ENCODE results near the gene KIAA0586. TPM values are rescaled to one million over a fixed set of nuclear protein-coding genes. Genes with fewer than 3 reads are reported as not detected.

The KIAA0586 gene
- total and polyA plus RNA-seq, 7 experiments from 2014 or later = 26.4 to 52.5 (median 33.1) TPM

DNA sequence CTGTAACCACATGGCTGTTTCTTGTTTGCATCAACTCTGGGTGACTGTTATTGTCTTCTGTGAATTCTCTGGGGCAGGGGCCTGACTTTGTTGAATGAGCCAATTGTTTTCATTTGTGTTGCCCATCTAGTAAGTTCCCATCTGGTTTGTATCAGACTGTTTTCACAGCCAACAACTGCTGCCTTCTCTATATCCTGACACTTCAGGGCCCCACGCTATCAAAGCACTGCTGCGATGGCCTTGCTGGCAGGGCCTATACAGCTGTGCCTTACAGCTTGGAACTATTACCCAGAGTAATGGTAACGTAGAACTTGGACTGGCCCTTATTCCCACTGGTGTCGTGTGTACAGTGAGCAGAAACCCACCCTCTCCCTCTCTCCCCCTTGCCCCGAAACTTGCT, 105.9 kb downstream of the KIAA0586 start:
- POLR2A ChIA-PET = no interaction called here
- Histone ChIP-seq H3K4me1 (ENCODE audit: control insufficient read depth in 2 of 2, insufficient read depth in 2 of 2, low read length in 2 of 2) (no peaks in the 10 kb centered on the region), H3K9me3 (ENCODE audit: control insufficient read depth in 2 of 3, low read length in 3 of 3) (peaks cover 0 to 5% (median 0%) of the 10 kb centered on the region in 3 experiments), H3K27me3 (ENCODE audit: control insufficient read depth in 2 of 2, insufficient read depth in 2 of 2, low read length in 2 of 2) (no peaks in the 10 kb centered on the region), H3K27ac (ENCODE audit: low read depth, low read length) (no peak overlapping the region), H3K36me3 (ENCODE audit: control insufficient read depth in 2 of 3, insufficient read depth in 3 of 3, low read length in 3 of 3) (no peaks in the 10 kb centered on the region), H3K4me3 (ENCODE audit: low read length) (no peak overlapping the region)
- Mint-ChIP-seq H3K4me1 (peaks cover under 1 to 34% (median 18%) of the 10 kb centered on the region in 7 donors), H3K27me3 (no peaks in the 10 kb centered on the region), H3K36me3 (peaks cover 2 to 25% (median 8%) of the 10 kb centered on the region in 5 donors), H3K9me3 (peaks cover 4 to 24% (median 18%) of the 10 kb centered on the region in 11 donors), H3K27ac (peak overlapping the region in 8 of 9 donors; percentile 29 to 80 (median 66)), H3K4me3 (no peak overlapping the region)
- CTCF ChIA-PET = no interaction called here
- DNase-seq (no peak), ATAC-seq (no peak)
- intact Hi-C loops (cut with micrococcal nuclease) = no loop called here

DNA sequence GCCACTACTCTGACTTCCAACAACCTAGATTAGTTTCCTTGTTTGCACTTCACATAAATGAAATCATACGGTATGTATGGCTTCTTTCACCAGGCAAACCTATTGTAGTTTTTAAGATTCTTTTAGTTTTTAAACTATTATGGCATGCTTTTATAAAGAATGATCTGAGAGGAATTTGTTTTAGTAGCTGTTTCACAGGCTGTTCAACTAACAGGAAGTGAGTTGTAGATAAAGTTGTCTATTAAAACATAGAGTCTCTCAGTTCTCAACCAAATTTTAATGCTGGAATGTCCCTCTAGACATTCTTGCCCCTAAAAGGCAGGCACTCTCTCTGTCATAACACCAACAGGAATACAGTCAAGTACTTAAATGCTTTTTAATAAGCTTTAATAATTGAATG, 107.5 kb downstream of the KIAA0586 start:
- CTCF ChIA-PET = no interaction called here
- H3K4me1 ChIP-seq (ENCODE audit: control insufficient read depth in 2 of 2, insufficient read depth in 2 of 2, low read length in 2 of 2) = no peaks in the 10 kb centered on the region
- peak overlapping the region in 4 of 9 donors; percentile 14 to 51 (median 22) for H3K27ac Mint-ChIP-seq
- no peaks in the 10 kb centered on the region for H3K36me3 ChIP-seq (ENCODE audit: control insufficient read depth in 2 of 3, insufficient read depth in 3 of 3, low read length in 3 of 3)
- peaks cover 0 to 8% (median 5%) of the 10 kb centered on the region in 11 donors for H3K9me3 Mint-ChIP-seq
- POLR2A ChIA-PET = no interaction called here
- H3K4me1 Mint-ChIP-seq = peaks cover 3 to 34% (median 18%) of the 10 kb centered on the region in 7 donors
- DNase-seq (no peak), ATAC-seq (no peak)
- H3K27ac ChIP-seq (ENCODE audit: low read depth, low read length) = no peak overlapping the region
- no peak overlapping the region for H3K4me3 Mint-ChIP-seq
- intact Hi-C loops (cut with micrococcal nuclease) = no loop called here
- no peaks in the 10 kb centered on the region for H3K27me3 ChIP-seq (ENCODE audit: control insufficient read depth in 2 of 2, insufficient read depth in 2 of 2, low read length in 2 of 2)
- H3K27me3 Mint-ChIP-seq = no peaks in the 10 kb centered on the region
- no peaks in the 10 kb centered on the region for H3K9me3 ChIP-seq (ENCODE audit: control insufficient read depth in 2 of 3, low read length in 3 of 3)
- H3K36me3 Mint-ChIP-seq = peaks cover 0 to 21% (median 2%) of the 10 kb centered on the region in 5 donors
- no peak overlapping the region for H3K4me3 ChIP-seq (ENCODE audit: low read length)

DNA sequence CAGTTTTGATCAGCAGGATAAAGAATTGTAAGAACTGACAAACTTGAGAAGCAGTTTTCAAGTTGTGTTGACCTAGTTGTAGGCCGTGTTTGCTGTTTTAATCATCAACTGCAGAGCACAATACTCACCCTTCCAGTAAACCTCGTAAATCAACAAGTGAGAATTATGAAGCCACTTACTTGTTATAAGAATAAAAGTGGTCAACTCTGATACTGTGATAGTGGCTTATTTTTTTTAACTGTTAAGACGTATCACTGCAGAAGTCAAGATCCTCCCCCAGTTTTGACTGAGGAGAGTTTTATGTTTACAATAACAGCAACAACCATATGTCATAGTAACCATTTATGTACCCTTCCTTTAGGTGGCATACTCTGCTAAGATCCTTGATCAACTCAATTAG, 109.5 kb downstream of the KIAA0586 start:
- H3K27ac ChIP-seq (ENCODE audit: low read depth, low read length) = no peak overlapping the region
- H3K4me1 ChIP-seq (ENCODE audit: control insufficient read depth in 2 of 2, insufficient read depth in 2 of 2, low read length in 2 of 2) = no peaks in the 10 kb centered on the region
- no peaks in the 10 kb centered on the region for H3K9me3 ChIP-seq (ENCODE audit: control insufficient read depth in 2 of 3, low read length in 3 of 3)
- Mint-ChIP-seq H3K27ac (no peak overlapping the region), H3K4me3 (no peak overlapping the region), H3K27me3 (no peaks in the 10 kb centered on the region), H3K36me3 (peaks cover 0 to 28% (median 9%) of the 10 kb centered on the region in 5 donors), H3K4me1 (peaks cover 3 to 29% (median 13%) of the 10 kb centered on the region in 7 donors), H3K9me3 (peaks cover 0 to 1% (median 0%) of the 10 kb centered on the region in 11 donors)
- POLR2A ChIA-PET = no interaction called here
- no peak for ATAC-seq
- H3K27me3 ChIP-seq (ENCODE audit: control insufficient read depth in 2 of 2, insufficient read depth in 2 of 2, low read length in 2 of 2) = no peaks in the 10 kb centered on the region
- no peaks in the 10 kb centered on the region for H3K36me3 ChIP-seq (ENCODE audit: control insufficient read depth in 2 of 3, insufficient read depth in 3 of 3, low read length in 3 of 3)
- DNase-seq = no peak
- intact Hi-C loops (cut with micrococcal nuclease) = no loop called here
- H3K4me3 ChIP-seq (ENCODE audit: low read length) = no peak overlapping the region
- CTCF ChIA-PET = interaction anchor here (0.5 to 1.2 kb wide), 2 partner anchors 11 to 50 kb away, joined by 3 to 6 read pairs; no protein-coding TSS in a partner anchor

DNA sequence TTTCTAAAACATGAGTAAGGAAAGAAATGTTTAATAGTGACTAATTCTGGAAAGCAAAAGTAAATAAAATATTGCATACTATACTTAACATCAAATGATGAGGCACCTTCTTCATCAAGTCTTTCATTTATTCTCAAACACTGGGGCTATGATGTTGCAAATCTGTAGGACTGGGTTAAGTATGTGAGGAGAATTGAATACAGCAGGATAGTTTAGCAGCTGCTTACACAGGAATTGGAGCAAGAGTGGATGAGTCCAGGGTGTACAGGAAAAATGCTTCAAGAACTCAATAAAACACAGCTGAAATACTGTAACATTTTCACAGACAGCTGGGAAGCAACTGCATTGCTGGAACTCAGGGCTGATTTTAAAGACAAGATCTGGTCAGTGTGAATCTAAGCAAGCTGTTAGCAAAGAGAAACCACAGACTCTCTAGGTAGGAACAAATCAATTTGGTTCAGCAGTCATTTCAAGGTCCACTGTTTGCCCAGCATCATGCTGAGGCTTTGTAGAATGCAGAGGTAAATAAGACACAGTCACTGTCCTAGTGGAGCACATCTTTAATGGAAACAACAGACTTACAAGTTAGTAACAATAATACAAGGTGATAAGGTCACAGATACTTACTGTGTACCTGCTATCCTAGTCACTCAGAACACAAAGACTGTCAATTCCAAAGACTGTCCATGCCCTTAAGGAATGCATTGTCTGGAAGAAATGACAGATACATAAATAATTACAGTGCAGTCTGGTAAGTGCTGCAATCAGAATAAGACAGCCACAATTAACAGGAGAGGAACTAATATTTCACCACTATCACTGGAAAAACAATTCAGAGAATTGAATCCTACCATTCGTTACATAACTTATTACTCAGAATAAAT, 113.5 kb downstream of the KIAA0586 start:
- Histone ChIP-seq H3K36me3 (ENCODE audit: control insufficient read depth in 2 of 3, insufficient read depth in 3 of 3, low read length in 3 of 3) (no peaks in the 10 kb centered on the region), H3K4me1 (ENCODE audit: control insufficient read depth in 2 of 2, insufficient read depth in 2 of 2, low read length in 2 of 2) (no peaks in the 10 kb centered on the region), H3K4me3 (ENCODE audit: low read length) (no peak overlapping the region), H3K27ac (ENCODE audit: low read depth, low read length) (no peak overlapping the region), H3K9me3 (ENCODE audit: control insufficient read depth in 2 of 3, low read length in 3 of 3) (no peaks in the 10 kb centered on the region), H3K27me3 (ENCODE audit: control insufficient read depth in 2 of 2, insufficient read depth in 2 of 2, low read length in 2 of 2) (no peaks in the 10 kb centered on the region)
- no peak for DNase-seq
- intact Hi-C loops (cut with micrococcal nuclease) = no loop called here
- Mint-ChIP-seq H3K36me3 (peaks cover 13 to 51% (median 34%) of the 10 kb centered on the region in 5 donors), H3K27ac (no peak overlapping the region), H3K27me3 (no peaks in the 10 kb centered on the region), H3K4me3 (no peak overlapping the region), H3K4me1 (peaks cover 0 to 15% (median 5%) of the 10 kb centered on the region in 7 donors), H3K9me3 (peaks cover 0 to 10% (median 1%) of the 10 kb centered on the region in 11 donors)
- no peak for ATAC-seq
- CTCF ChIA-PET = interaction anchor here (0.7 kb wide), 1 partner anchor 98 kb away, joined by 3 read pairs; no protein-coding TSS in a partner anchor
- POLR2A ChIA-PET = no interaction called here

DNA sequence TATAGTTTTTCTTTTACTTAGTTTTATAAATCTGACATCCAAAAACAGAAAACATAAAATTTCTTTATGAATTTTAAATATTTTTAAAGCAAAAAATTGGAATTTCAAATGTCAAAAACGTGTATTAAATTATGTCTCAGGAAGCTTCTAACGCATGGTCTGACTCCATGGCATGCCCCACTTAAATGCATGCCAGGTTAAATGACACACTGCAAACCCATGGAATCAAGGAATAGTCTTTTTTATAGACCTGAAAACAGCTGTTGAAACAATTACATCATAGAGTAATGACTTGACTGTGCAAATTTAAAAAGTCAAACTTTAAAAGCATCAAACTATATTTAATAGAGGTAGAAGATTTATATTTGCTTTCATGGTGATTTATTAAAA, 114.1 kb downstream of the KIAA0586 start:
- peaks cover 13 to 47% (median 34%) of the 10 kb centered on the region in 5 donors for H3K36me3 Mint-ChIP-seq
- POLR2A ChIA-PET = no interaction called here
- peaks cover 0 to 10% (median 1%) of the 10 kb centered on the region in 11 donors for H3K9me3 Mint-ChIP-seq
- H3K27me3 Mint-ChIP-seq = no peaks in the 10 kb centered on the region
- Histone ChIP-seq H3K4me1 (ENCODE audit: control insufficient read depth in 2 of 2, insufficient read depth in 2 of 2, low read length in 2 of 2) (no peaks in the 10 kb centered on the region), H3K36me3 (ENCODE audit: control insufficient read depth in 2 of 3, insufficient read depth in 3 of 3, low read length in 3 of 3) (no peaks in the 10 kb centered on the region), H3K27me3 (ENCODE audit: control insufficient read depth in 2 of 2, insufficient read depth in 2 of 2, low read length in 2 of 2) (no peaks in the 10 kb centered on the region), H3K27ac (ENCODE audit: low read depth, low read length) (no peak overlapping the region), H3K9me3 (ENCODE audit: control insufficient read depth in 2 of 3, low read length in 3 of 3) (no peaks in the 10 kb centered on the region), H3K4me3 (ENCODE audit: low read length) (no peak overlapping the region)
- intact Hi-C loops (cut with micrococcal nuclease) = no loop called here
- H3K4me1 Mint-ChIP-seq = peaks cover 0 to 15% (median 5%) of the 10 kb centered on the region in 7 donors
- DNase-seq (no peak), ATAC-seq (no peak)
- H3K27ac Mint-ChIP-seq = no peak overlapping the region
- CTCF ChIA-PET = no interaction called here
- H3K4me3 Mint-ChIP-seq = no peak overlapping the region

DNA sequence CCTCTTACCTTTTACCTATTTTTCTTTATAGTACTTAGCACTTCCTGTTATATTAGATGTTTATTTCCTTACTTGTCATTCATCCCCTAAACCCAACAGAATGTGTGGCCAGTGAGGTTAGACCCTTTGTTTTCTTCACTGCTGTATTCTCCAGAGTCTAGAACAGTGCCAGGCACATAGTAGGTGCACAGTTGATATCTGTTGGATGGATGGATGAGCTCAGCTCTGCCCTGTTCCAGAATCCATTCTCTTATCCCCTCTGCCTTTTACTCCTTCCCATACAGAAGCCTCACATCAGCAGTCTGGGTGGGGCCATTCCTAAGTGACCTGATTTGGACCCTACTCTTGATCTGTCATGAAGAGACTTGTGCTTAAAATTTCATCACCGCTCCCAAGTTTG, 115.7 kb downstream of the KIAA0586 start:
- Mint-ChIP-seq H3K9me3 (peaks cover 0 to 10% (median 1%) of the 10 kb centered on the region in 11 donors), H3K4me1 (peaks cover 0 to 15% (median 5%) of the 10 kb centered on the region in 7 donors), H3K27ac (peak overlapping the region in 4 of 9 donors; percentile 2 to 54 (median 36)), H3K4me3 (peak overlapping the region in 1 of 10 donors; percentile 2), H3K36me3 (peaks cover 13 to 41% (median 34%) of the 10 kb centered on the region in 5 donors), H3K27me3 (no peaks in the 10 kb centered on the region)
- ATAC-seq = no peak
- DNase-seq = no peak
- Histone ChIP-seq H3K4me1 (ENCODE audit: control insufficient read depth in 2 of 2, insufficient read depth in 2 of 2, low read length in 2 of 2) (no peaks in the 10 kb centered on the region), H3K4me3 (ENCODE audit: low read length) (no peak overlapping the region), H3K27me3 (ENCODE audit: control insufficient read depth in 2 of 2, insufficient read depth in 2 of 2, low read length in 2 of 2) (no peaks in the 10 kb centered on the region), H3K36me3 (ENCODE audit: control insufficient read depth in 2 of 3, insufficient read depth in 3 of 3, low read length in 3 of 3) (no peaks in the 10 kb centered on the region), H3K27ac (ENCODE audit: low read depth, low read length) (no peak overlapping the region), H3K9me3 (ENCODE audit: control insufficient read depth in 2 of 3, low read length in 3 of 3) (no peaks in the 10 kb centered on the region)
- intact Hi-C loops (cut with micrococcal nuclease) = no loop called here
- POLR2A ChIA-PET = interaction anchor here (1.4 kb wide), 1 partner anchor 93 kb away, joined by 3 read pairs; no protein-coding TSS in a partner anchor
- CTCF ChIA-PET = no interaction called here
